ENCODE data around the gene KLC1. TPM values are rescaled to one million over a fixed set of nuclear protein-coding genes. Genes with fewer than 3 reads are reported as not detected.

Gene KLC1
- total and polyA plus RNA-seq, 2 donors (not counting 1 experiment from before 2014, with no cell fraction given): 102 to 243 TPM

DNA sequence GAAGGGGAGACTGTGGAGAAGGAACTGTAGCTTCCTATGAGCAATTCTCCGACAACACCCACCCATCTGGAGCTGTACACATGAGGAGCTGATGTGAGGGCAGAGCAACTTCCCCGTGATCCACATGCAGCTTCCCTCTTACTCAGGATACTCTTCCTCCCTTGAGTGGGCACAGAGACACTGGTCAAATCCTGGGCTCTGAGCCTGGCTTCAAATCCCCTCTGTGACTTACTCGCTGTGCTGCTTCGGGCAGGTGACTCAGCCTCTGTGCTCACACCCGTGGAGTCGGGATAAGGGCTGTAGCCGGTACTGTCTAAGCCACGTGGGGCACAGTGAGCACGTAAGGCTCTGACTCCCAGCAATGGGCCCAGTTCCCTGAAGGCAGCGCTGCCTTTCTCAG, 117.7 kb downstream of the KLC1 start:
- Histone ChIP-seq H3K9me3 (ENCODE audit: control extremely low read depth in 1 of 3, control insufficient read depth in 2 of 3, insufficient read depth in 1 of 3, low read length in 2 of 3) (no peaks in the 10 kb centered on the region), H3K4me3 (ENCODE audit: control extremely low read depth in 1 of 5, extremely low read depth in 1 of 5, insufficient read depth in 1 of 5, low read depth in 2 of 5, low read length in 4 of 5) (no peak overlapping the region), H3K36me3 (replicated peaks in 1 of 2; ENCODE audit: control extremely low read depth in 1 of 2, control insufficient read depth in 1 of 2, extremely low read depth in 1 of 2, insufficient read depth in 2 of 2, low read length in 1 of 2) (peaks cover 0 to 14% of the 10 kb centered on the region in 2 experiments), H3K27ac (ENCODE audit: low read length in 2 of 2) (no peak overlapping the region), H3K9ac (ENCODE audit: low read length) (no peak overlapping the region), H3K27me3 (replicated peaks in 1 of 4; ENCODE audit: control extremely low read depth in 1 of 4, control insufficient read depth in 3 of 4, insufficient read depth in 4 of 4, low read length in 3 of 4) (no peaks in the 10 kb centered on the region), H3K4me2 (replicated peaks; ENCODE audit: low read depth, low read length, poor library complexity, severe bottlenecking) (no peak overlapping the region), H4K20me1 (ENCODE audit: control insufficient read depth, insufficient read depth, low read length, poor library complexity, severe bottlenecking) (no peaks in the 10 kb centered on the region), H2AFZ (ENCODE audit: insufficient read depth, low read depth, low read length, poor library complexity, severe bottlenecking) (no peak overlapping the region), H3K4me1 (ENCODE audit: control insufficient read depth in 2 of 2, insufficient read depth in 2 of 2, low read length in 2 of 2) (no peaks in the 10 kb centered on the region), H3K79me2 (ENCODE audit: control insufficient read depth, insufficient read depth, low read length) (no peaks in the 10 kb centered on the region)
- intact Hi-C loops (cut with micrococcal nuclease): no loop called here
- ChIA-PET POLR2A (no interaction called here), CTCF (no interaction called here)
- Mint-ChIP-seq H3K27ac (no peak overlapping the region), H3K9me3 (ENCODE audit: insufficient read depth) (no peaks in the 10 kb centered on the region), H3K4me1 (no peaks in the 10 kb centered on the region), H3K4me3 (no peak overlapping the region), H3K27me3 (no peaks in the 10 kb centered on the region)
- 98% methylated on average over 10 of the region's 10 CpGs for WGBS (ENCODE audit: insufficient coverage)
- DNase-seq (no peak), ATAC-seq (ENCODE audit: low read depth) (no peak)
- TF ChIP-seq, protein P1, sequence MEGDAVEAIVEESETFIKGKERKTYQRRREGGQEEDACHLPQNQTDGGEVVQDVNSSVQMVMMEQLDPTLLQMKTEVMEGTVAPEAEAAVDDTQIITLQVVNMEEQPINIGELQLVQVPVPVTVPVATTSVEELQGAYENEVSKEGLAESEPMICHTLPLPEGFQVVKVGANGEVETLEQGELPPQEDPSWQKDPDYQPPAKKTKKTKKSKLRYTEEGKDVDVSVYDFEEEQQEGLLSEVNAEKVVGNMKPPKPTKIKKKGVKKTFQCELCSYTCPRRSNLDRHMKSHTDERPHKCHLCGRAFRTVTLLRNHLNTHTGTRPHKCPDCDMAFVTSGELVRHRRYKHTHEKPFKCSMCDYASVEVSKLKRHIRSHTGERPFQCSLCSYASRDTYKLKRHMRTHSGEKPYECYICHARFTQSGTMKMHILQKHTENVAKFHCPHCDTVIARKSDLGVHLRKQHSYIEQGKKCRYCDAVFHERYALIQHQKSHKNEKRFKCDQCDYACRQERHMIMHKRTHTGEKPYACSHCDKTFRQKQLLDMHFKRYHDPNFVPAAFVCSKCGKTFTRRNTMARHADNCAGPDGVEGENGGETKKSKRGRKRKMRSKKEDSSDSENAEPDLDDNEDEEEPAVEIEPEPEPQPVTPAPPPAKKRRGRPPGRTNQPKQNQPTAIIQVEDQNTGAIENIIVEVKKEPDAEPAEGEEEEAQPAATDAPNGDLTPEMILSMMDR (IDR thresholded peaks at IDR 0.05): no peak
- TF ChIP-seq EZH2 (IDR thresholded peaks at IDR 0.05; ENCODE audit: borderline replicate concordance, insufficient read depth, low read depth, low read length, poor library complexity, severe bottlenecking): no peak

DNA sequence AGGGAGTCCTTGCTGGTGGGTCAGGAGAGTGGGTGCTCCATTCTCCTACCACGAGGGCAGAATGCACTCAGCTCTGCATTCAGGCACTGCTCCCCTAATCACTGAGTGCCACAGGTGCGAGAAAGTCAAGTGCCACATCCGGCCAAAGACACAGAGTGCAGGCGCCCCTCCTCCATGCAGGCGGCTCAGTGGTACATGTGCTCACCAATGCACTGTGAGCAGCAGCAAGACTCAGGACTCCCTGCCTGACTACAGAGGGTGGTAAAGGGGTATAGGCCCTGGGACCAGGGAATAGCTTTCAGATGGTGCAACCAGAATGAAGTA, 119.5 kb downstream of the KLC1 start:
- H3K27ac Mint-ChIP-seq: no peak overlapping the region
- ChIA-PET POLR2A (no interaction called here), CTCF (no interaction called here)
- H3K27me3 ChIP-seq (replicated peaks in 1 of 4; ENCODE audit: control extremely low read depth in 1 of 4, control insufficient read depth in 3 of 4, insufficient read depth in 4 of 4, low read length in 3 of 4): no peaks in the 10 kb centered on the region
- H3K9ac ChIP-seq (ENCODE audit: low read length): no peak overlapping the region
- H3K4me3 ChIP-seq (ENCODE audit: control extremely low read depth in 1 of 5, extremely low read depth in 1 of 5, insufficient read depth in 1 of 5, low read depth in 2 of 5, low read length in 4 of 5): no peak overlapping the region
- peaks cover 0 to 8% of the 10 kb centered on the region in 2 experiments for H3K36me3 ChIP-seq (replicated peaks in 1 of 2; ENCODE audit: control extremely low read depth in 1 of 2, control insufficient read depth in 1 of 2, extremely low read depth in 1 of 2, insufficient read depth in 2 of 2, low read length in 1 of 2)
- no peaks in the 10 kb centered on the region for H4K20me1 ChIP-seq (ENCODE audit: control insufficient read depth, insufficient read depth, low read length, poor library complexity, severe bottlenecking)
- H3K4me1 ChIP-seq (ENCODE audit: control insufficient read depth in 2 of 2, insufficient read depth in 2 of 2, low read length in 2 of 2): no peaks in the 10 kb centered on the region
- WGBS (ENCODE audit: insufficient coverage): 53% methylated on average over 5 of the region's 5 CpGs
- no peaks in the 10 kb centered on the region for H3K79me2 ChIP-seq (ENCODE audit: control insufficient read depth, insufficient read depth, low read length)
- DNase-seq (no peak), ATAC-seq (ENCODE audit: low read depth) (no peak)
- H3K27me3 Mint-ChIP-seq: no peaks in the 10 kb centered on the region
- H3K9me3 Mint-ChIP-seq (ENCODE audit: insufficient read depth): no peaks in the 10 kb centered on the region
- no peaks in the 10 kb centered on the region for H3K9me3 ChIP-seq (ENCODE audit: control extremely low read depth in 1 of 3, control insufficient read depth in 2 of 3, insufficient read depth in 1 of 3, low read length in 2 of 3)
- H3K4me2 ChIP-seq (replicated peaks; ENCODE audit: low read depth, low read length, poor library complexity, severe bottlenecking): no peak overlapping the region
- intact Hi-C loops (cut with micrococcal nuclease): no loop called here
- TF ChIP-seq, protein P1 (IDR thresholded peaks at IDR 0.05): no peak
- no peak for TF ChIP-seq EZH2 (IDR thresholded peaks at IDR 0.05; ENCODE audit: borderline replicate concordance, insufficient read depth, low read depth, low read length, poor library complexity, severe bottlenecking)
- no peak overlapping the region for H3K27ac ChIP-seq (ENCODE audit: low read length in 2 of 2)
- H3K4me1 Mint-ChIP-seq: no peaks in the 10 kb centered on the region
- no peak overlapping the region for H3K4me3 Mint-ChIP-seq
- H2AFZ ChIP-seq (ENCODE audit: insufficient read depth, low read depth, low read length, poor library complexity, severe bottlenecking): no peak overlapping the region

Data from B cell (primary cell).